Spleen (tissue), 7 donors: ENCODE measurements around the gene TCF7L2.

Experiments
- CTCF ChIP-seq, 11 experiments: fragments of 200-600 bp in 7 of 11; fragments of 450-650 bp in 4 of 11; sonication (generic) in 4 of 11; IDR thresholded peaks in 8 of 11; conservative IDR thresholded peaks in 3 of 11; 1 replicate in 7 of 11; 2 replicates in 4 of 11; pipeline versions ENCODE4 v1.4.0 to v1.8.0; 2016 to 2021; ENCODE audit warnings: antibody characterized with exemption in 11 of 11, inconsistent platforms in 4 of 11, mild to moderate bottlenecking in 1 of 11
- POLR2A ChIP-seq, 3 donors: fragments of 450-650 bp; IDR thresholded peaks; one replicate each; pipeline ENCODE4 v1.5.1; 2017; ENCODE audit warnings: antibody characterized with exemption in 3 of 3, mild to moderate bottlenecking in 1 of 3
- POLR2AphosphoS5 ChIP-seq, 3 donors: sonication (generic); formaldehyde crosslinking; IDR thresholded peaks; one replicate each; pipeline ENCODE4 v1.5.1; 2017; ENCODE audit warnings: antibody characterized with exemption in 3 of 3
- donor health status: DM: no; HTN: no; CAD: no; lungs with moderate emphysema.
- donor health status: DM: no; HTN: no; CAD: no.
- donor health status: DM: no; HTN: no; CAD: no.

- TF ChIP-seq POLR2A (IDR thresholded peaks at IDR 0.05) (no peak), CTCF (IDR thresholded peaks at IDR 0.05 in 8 of 11, conservative IDR thresholded peaks at IDR 0.05 in 3 of 11) (no peak), POLR2AphosphoS5 (IDR thresholded peaks at IDR 0.05) (no peak)
These were observed 117.5 kb downstream of the TCF7L2 start for GRCh38 chr10:113067501-113067900.
